ENCODE measurements around the gene GK2.

GK2 gene

GRCh38 chr4:79426989-79427388 is 19.0 kb upstream of the GK2 start:
- TF ChIP-seq Cebpa-rat (IDR thresholded peaks at IDR 0.05), result no peak
- Histone ChIP-seq H3K4me2 (no peak overlapping the region), H3K4me1 (no peaks in the 10 kb centered on the region), H3K4me3 (no peak overlapping the region), H3K9ac (no peak overlapping the region), H3K27ac (no peak overlapping the region), H3K27me3 (no peaks in the 10 kb centered on the region), H4K20me1 (no peaks in the 10 kb centered on the region), H3K36me3 (no peaks in the 10 kb centered on the region), H3K9me3 (replicated peaks in 1 of 11) (no peaks in the 10 kb centered on the region)

- Histone ChIP-seq H3K9me3 (replicated peaks in 1 of 11) (no peaks in the 10 kb centered on the region; a peak in 1 of 22 replicates), H3K27me3 (no peaks in the 10 kb centered on the region), H3K4me2 (no peak overlapping the region), H3K27ac (no peak overlapping the region), H3K36me3 (no peaks in the 10 kb centered on the region), H3K4me3 (no peak overlapping the region), H3K9ac (no peak overlapping the region), H3K4me1 (no peaks in the 10 kb centered on the region), H4K20me1 (no peaks in the 10 kb centered on the region)
- TF ChIP-seq Cebpa-rat (IDR thresholded peaks at IDR 0.05), result no peak
These were observed 17.6 kb upstream of the GK2 start for GRCh38 chr4:79425586-79425985.

GRCh38 chr4:79421483-79421882 is 13.5 kb upstream of the GK2 start:
- H3K36me3 ChIP-seq, result no peaks in the 10 kb centered on the region
- no peak overlapping the region for H3K9ac ChIP-seq
- no peak overlapping the region for H3K27ac ChIP-seq
- no peak overlapping the region for H3K4me2 ChIP-seq
- H3K9me3 ChIP-seq (replicated peaks in 1 of 11), result peaks cover 0 to 8% (median 0%) of the 10 kb centered on the region in 11 experiments; a peak in 3 of 22 replicates
- H3K27me3 ChIP-seq, result no peaks in the 10 kb centered on the region
- no peaks in the 10 kb centered on the region for H3K4me1 ChIP-seq
- no peaks in the 10 kb centered on the region for H4K20me1 ChIP-seq
- TF ChIP-seq Cebpa-rat (IDR thresholded peaks at IDR 0.05), result no peak
- H3K4me3 ChIP-seq, result no peak overlapping the region

- H4K20me1 ChIP-seq, result no peaks in the 10 kb centered on the region
- no peak overlapping the region for H3K4me2 ChIP-seq
- no peak overlapping the region for H3K27ac ChIP-seq
- no peaks in the 10 kb centered on the region for H3K4me1 ChIP-seq
- no peaks in the 10 kb centered on the region for H3K9me3 ChIP-seq (replicated peaks in 1 of 11)
- H3K4me3 ChIP-seq, result no peak overlapping the region
- no peaks in the 10 kb centered on the region for H3K27me3 ChIP-seq
- no peaks in the 10 kb centered on the region for H3K36me3 ChIP-seq
- no peak for TF ChIP-seq Cebpa-rat (IDR thresholded peaks at IDR 0.05)
- no peak overlapping the region for H3K9ac ChIP-seq
These were observed 5.9 kb upstream of the GK2 start for GRCh38 chr4:79413886-79414285.

GRCh38 chr4:79413032-79413885 is 5.2 kb upstream of the GK2 start:
- H4K20me1 ChIP-seq, result no peaks in the 10 kb centered on the region
- H3K4me3 ChIP-seq, result no peak overlapping the region
- no peaks in the 10 kb centered on the region for H3K9me3 ChIP-seq (replicated peaks in 1 of 11)
- H3K36me3 ChIP-seq, result no peaks in the 10 kb centered on the region
- H3K9ac ChIP-seq, result no peak overlapping the region
- H3K27me3 ChIP-seq, result no peaks in the 10 kb centered on the region
- H3K4me2 ChIP-seq, result no peak overlapping the region
- no peaks in the 10 kb centered on the region for H3K4me1 ChIP-seq
- no peak for TF ChIP-seq Cebpa-rat (IDR thresholded peaks at IDR 0.05)
- no peak overlapping the region for H3K27ac ChIP-seq

- H3K4me3 ChIP-seq, result no peak overlapping the region
- H3K27me3 ChIP-seq, result no peaks in the 10 kb centered on the region
- no peak for TF ChIP-seq Cebpa-rat (IDR thresholded peaks at IDR 0.05)
- H3K36me3 ChIP-seq, result no peaks in the 10 kb centered on the region
- H3K27ac ChIP-seq, result no peak overlapping the region
- H3K9ac ChIP-seq, result no peak overlapping the region
- H3K4me2 ChIP-seq, result no peak overlapping the region
- H3K9me3 ChIP-seq (replicated peaks in 1 of 11), result no peaks in the 10 kb centered on the region
- H4K20me1 ChIP-seq, result no peaks in the 10 kb centered on the region
- H3K4me1 ChIP-seq, result no peaks in the 10 kb centered on the region
These were observed 3.4 kb downstream of the GK2 start for GRCh38 chr4:79404666-79405065.

- no peaks in the 10 kb centered on the region for H4K20me1 ChIP-seq
- H3K27ac ChIP-seq, result no peak overlapping the region
- H3K9me3 ChIP-seq (replicated peaks in 1 of 11), result no peaks in the 10 kb centered on the region
- TF ChIP-seq Cebpa-rat (IDR thresholded peaks at IDR 0.05), result no peak
- H3K4me3 ChIP-seq, result no peak overlapping the region
- no peaks in the 10 kb centered on the region for H3K36me3 ChIP-seq
- H3K9ac ChIP-seq, result no peak overlapping the region
- H3K27me3 ChIP-seq, result no peaks in the 10 kb centered on the region
- no peak overlapping the region for H3K4me2 ChIP-seq
- no peaks in the 10 kb centered on the region for H3K4me1 ChIP-seq
These were observed 4.7 kb downstream of the GK2 start for GRCh38 chr4:79403356-79403755.

GRCh38 chr4:79402332-79402851 is 5.6 kb downstream of the GK2 start:
- Histone ChIP-seq H3K9me3 (replicated peaks in 1 of 11) (no peaks in the 10 kb centered on the region), H3K4me2 (no peak overlapping the region), H3K4me1 (no peaks in the 10 kb centered on the region), H3K4me3 (no peak overlapping the region), H3K27me3 (no peaks in the 10 kb centered on the region), H3K27ac (no peak overlapping the region), H3K9ac (no peak overlapping the region), H4K20me1 (no peaks in the 10 kb centered on the region), H3K36me3 (no peaks in the 10 kb centered on the region)
- no peak for TF ChIP-seq Cebpa-rat (IDR thresholded peaks at IDR 0.05)

- Histone ChIP-seq H3K36me3 (no peaks in the 10 kb centered on the region), H3K4me3 (no peak overlapping the region), H3K27ac (no peak overlapping the region), H3K4me2 (no peak overlapping the region), H3K9me3 (replicated peaks in 1 of 11) (no peaks in the 10 kb centered on the region), H4K20me1 (no peaks in the 10 kb centered on the region), H3K27me3 (no peaks in the 10 kb centered on the region), H3K9ac (no peak overlapping the region), H3K4me1 (no peaks in the 10 kb centered on the region)
- no peak for TF ChIP-seq Cebpa-rat (IDR thresholded peaks at IDR 0.05)
These were observed 9.0 kb downstream of the GK2 start for GRCh38 chr4:79399076-79399475.

GRCh38 chr4:79397951-79398350 is 10.1 kb downstream of the GK2 start:
- H3K36me3 ChIP-seq, result no peaks in the 10 kb centered on the region
- no peak overlapping the region for H3K9ac ChIP-seq
- no peak overlapping the region for H3K4me2 ChIP-seq
- H3K4me1 ChIP-seq, result no peaks in the 10 kb centered on the region
- H3K27ac ChIP-seq, result no peak overlapping the region
- H3K9me3 ChIP-seq (replicated peaks in 1 of 11), result no peaks in the 10 kb centered on the region
- H3K4me3 ChIP-seq, result no peak overlapping the region
- no peaks in the 10 kb centered on the region for H4K20me1 ChIP-seq
- no peak for TF ChIP-seq Cebpa-rat (IDR thresholded peaks at IDR 0.05)
- no peaks in the 10 kb centered on the region for H3K27me3 ChIP-seq
